Activated naive CD8-positive, alpha-beta T cell (primary cell): ENCODE data around the gene HMCES.

Experiments used
- H3K27ac Mint-ChIP-seq: one replicate; pipeline ENCODE4 v1.8.0; 2021; ENCODE audit warnings: mixed read lengths
- H3K27me3 Mint-ChIP-seq: one replicate; pipeline ENCODE4 v1.8.0; 2021; ENCODE audit warnings: mixed read lengths
- H3K36me3 Mint-ChIP-seq: one replicate; pipeline ENCODE4 v1.8.0; 2021; ENCODE audit warnings: mixed read lengths
- H3K4me1 Mint-ChIP-seq: one replicate; pipeline ENCODE4 v1.8.0; 2021; ENCODE audit warnings: low read depth, mixed read lengths
- H3K4me3 Mint-ChIP-seq: one replicate; pipeline ENCODE4 v1.8.0; 2021; ENCODE audit warnings: mild to moderate bottlenecking, mixed read lengths
- H3K9me3 Mint-ChIP-seq: one replicate; pipeline ENCODE4 v1.8.0; 2021; ENCODE audit warnings: low read depth, mixed read lengths

The HMCES gene

GRCh38 chr3:129353589-129353941 lies 74.9 kb downstream of the HMCES start:
- H3K36me3 Mint-ChIP-seq = no peaks in the 10 kb centered on the region
- H3K27ac Mint-ChIP-seq = no peak overlapping the region
- H3K27me3 Mint-ChIP-seq = no peaks in the 10 kb centered on the region
- H3K4me1 Mint-ChIP-seq = no peaks in the 10 kb centered on the region
- H3K4me3 Mint-ChIP-seq = no peak overlapping the region
- H3K9me3 Mint-ChIP-seq = no peaks in the 10 kb centered on the region
